ENCODE results near the gene C1orf122.
A peak's percentile ranks its signal among the peaks of the same experiment; 100 is the strongest.
"Not testable (repeated sequence)": the region's sequence is repeated elsewhere in the genome, so short reads cannot be mapped to it uniquely, and the experiment has no call there.

C1orf122 gene

DNA sequence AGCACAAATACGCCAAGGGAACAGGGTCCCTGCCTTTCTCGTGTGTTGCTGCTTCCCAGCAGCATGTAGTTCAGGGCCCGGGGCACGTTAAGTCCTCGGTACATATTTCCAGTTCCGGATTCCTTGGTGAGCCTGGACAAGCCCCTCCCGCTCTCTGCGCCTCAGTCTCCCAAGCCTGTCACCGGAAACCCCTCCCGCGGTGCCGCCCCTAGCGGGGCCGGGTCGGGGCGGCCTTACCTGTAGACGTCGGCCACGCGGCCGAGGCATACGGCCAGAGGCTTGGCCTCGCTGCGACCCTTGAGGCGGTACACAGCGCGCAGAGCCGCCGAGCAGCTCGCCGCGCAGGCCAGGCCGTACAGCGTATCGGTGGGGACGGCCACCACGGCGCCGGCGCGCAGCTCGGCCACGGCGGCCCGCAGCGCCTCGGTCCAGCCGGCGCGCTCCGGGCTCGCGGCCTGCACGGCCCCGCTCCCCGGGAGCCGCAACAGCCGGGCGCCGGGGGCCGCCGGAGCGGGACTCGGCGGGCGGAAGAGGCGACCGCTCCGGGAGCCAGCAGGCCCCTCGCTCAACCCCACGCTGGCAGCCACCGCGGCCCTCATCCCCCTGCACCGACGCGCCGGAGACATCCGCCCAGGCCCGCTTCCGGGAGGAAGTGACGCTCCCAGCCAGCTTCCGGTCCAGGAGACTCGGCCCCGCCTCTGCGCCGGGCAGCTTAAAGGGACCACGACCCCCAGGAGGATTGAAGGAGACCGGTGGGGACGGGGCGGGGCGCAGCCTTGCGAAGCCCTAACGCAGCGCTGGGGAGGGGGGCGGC lies at the start of gene C1orf122, which contains the start of gene YRDC:
Gene C1orf122 (plus strand): TSS at position 236 of the 814 bp plus-strand sequence. CDS start 615 bp downstream, outside the sequence.
Gene YRDC (minus strand): TSS at position 654 of the 814 bp plus-strand sequence. CDS start 28 bp downstream, at position 626.
- DNase-seq (ENCODE audit: low read depth in 3 of 3): peak; percentile 84 to 88 (median 86)

DNA sequence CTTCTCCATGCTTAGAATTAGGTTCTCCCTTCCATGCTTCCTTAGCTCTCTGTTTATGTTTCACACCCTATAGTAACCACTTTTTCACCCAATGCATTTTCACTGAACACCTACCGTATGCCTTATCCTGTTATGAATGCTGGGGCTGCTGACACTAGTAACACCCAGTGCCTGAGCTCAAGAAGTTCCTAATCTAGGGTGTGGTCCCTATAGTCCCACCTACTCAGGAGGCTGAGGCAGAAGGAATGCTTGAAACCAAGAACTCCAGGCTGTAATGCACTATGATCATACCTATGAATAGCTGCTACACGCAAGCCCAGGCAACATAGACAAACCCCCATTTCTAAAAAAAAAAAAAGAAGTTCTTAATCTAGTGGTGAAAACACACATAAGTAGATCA lies 48.1 kb upstream of the C1orf122 start:
- DNase-seq (ENCODE audit: low read depth in 3 of 3): no peak

DNA sequence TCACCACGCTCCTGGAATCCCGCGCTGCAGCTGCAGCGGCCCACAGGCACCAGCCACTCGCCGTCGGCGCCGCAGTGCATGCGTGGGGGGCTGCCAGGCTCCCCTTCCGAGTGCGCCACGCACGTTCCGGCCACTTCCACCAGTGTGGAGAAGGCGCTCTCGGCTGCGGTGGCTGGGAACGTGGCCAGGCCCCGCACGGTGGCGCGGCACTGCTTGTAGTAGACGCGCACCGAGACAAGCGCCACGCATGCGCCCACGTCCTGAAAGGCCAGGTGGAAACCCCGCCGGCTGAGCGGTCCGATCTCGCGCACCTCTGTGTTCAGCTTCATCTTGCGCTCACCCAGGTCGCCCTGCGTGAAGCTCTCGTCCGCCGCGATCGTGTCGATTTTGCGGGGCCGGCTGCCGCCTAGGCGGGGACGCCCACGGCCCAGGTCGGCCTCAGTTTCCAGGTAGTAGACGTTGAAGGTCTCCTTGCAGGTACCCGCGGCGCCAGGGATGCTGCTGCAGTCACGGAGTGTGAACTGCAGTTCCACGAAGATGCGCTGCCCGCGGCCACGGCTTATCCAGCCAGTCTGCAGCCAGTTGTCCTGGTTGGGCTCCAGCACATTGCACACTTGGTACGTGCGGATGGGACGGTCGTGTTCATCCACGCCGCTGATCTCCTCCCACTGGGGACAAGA lies 46.0 kb upstream of the C1orf122 start:
- DNase-seq (ENCODE audit: low read depth in 3 of 3): no peak

DNA sequence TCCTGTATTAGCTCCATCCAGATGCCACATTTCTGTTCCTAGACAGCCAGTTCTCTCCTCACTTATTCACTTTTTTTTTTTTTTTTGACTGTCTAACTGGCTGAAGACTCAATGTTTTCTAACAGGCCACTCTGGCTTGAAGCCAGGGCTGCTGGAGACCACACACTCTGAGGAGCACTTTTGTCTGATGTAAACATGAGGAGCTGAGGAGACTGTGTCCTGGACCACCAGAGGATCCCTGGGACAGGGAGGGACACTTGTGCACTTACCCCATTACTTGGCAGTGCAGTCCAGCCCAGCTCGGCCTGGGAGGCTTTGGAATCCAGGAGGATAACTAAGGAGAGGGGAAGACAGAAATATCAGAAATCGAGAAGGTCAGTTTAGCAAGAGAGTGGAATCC lies 45.1 kb upstream of the C1orf122 start:
- no peak for DNase-seq (ENCODE audit: low read depth in 3 of 3)

- no peak for DNase-seq (ENCODE audit: low read depth in 3 of 3)
Measured at GRCh38 chr1:37763791-37764413, 43.7 kb upstream of the C1orf122 start.

DNA sequence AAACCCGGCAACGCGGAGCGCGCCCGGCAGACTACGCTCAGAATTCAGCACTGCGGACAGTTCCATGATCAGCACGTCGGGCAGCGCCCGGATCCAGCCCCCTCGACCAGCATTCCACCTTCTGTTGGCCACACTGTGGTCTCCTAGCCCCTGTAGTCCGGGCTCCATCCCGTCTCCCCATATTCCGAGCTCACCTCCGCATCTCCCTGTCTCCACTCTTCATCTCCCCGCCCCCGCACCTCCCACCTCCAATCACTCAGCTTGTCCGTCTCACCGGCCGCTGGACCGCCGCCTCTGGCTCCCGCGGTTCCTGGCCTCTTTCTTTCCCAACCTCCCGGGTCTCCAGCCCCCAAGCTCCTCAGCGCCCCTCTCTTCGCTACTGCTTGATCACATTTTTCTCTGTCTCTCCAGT lies 43.2 kb upstream of the C1orf122 start:
- no peak for DNase-seq (ENCODE audit: low read depth in 3 of 3)

GRCh38 chr1:37764888-37765441 lies 42.6 kb upstream of the C1orf122 start, which contains the start of gene EPHA10:
Gene EPHA10, minus strand, starts transcription at chr1:37765120. Its CDS starts 54 bp downstream, at chr1:37765066.
- DNase-seq (ENCODE audit: low read depth in 3 of 3): no peak

DNA sequence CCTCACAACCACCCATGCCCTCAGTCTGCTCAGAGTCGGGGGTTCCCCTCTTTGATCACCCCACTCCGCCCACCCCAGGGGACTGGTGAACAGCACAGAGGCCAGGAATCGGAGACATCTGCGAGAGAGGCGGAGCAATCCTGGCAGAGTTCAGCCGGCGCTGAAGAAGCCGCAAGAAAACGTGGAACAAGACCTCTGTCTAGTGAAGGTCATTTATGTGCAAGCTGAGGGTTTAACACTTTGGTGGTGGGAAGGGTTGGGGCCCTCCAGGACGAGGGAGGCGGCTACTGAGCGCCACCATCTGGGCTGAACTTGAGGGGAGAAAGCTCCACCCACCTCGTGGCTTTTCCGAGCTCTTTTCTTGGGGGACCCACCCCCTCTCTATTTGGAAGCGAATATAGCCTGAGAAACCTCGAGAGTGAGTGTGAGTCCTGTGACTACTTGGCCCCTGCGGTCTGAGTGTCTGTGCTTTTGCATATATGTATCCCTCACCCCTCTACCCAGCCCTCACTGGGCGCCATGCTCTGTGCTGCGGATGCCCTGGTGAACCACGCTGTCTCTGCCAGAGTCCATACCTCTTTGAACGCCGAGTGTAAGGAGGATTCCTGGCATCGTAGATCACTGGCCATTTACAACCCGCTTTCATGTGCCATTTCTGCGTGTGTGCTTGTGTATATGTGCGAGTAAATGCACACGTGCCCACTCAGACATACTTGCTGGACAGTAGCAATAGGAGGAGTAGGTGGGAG lies 41.5 kb upstream of the C1orf122 start:
- DNase-seq (ENCODE audit: low read depth in 3 of 3): peak in 1 of 3 experiments; percentile 27

DNA sequence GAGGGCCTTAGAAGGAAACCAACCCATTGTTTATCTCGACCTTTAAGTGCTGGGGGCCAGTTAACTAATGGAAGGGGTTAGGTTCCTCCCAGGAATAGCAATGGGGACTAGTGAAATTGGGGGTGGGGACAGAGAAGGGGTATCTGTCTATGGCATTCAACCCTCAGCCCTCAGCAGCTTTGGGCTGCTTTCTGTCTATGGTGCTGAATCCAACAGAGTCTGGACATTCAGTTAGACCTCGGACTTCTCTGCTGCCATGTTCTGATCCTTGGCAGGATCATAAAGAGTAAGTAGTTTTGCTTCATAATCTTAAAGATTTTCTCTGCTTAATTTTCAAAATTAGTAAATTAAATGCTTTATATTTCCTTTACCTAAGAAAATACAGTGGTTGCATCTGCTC lies 40.1 kb upstream of the C1orf122 start:
- DNase-seq (ENCODE audit: low read depth in 3 of 3): no peak

GRCh38 chr1:37771440-37771839 lies 36.1 kb upstream of the C1orf122 start:
- not testable (repeated sequence) for DNase-seq (ENCODE audit: low read depth in 3 of 3)

DNA sequence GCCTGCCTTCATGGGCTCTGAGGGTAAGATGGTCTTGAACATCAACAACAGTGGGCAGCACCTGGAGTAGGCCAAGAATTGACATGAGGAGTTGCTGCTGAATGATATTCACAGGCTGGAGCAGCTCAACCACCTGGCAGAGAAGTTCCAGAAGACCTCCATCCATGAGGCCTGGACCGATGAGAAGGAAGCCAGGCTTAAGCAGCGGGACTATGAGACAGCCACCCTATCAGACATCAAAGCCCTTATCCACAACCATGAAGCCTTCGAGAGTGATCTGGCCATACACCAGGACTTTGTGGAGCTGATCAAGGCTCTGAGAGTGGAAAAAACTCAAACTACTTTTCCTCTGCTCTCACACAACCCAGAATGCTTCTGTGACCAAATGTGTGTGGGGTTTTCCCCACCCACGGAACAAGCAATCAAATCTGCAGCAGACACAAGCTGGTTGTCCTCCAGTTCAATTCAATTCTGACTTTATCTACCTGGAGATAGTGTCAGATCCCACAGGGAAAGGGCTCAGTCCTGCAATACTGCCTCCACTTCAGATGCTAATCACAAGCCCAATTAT lies 30.6 kb upstream of the C1orf122 start:
- DNase-seq (ENCODE audit: low read depth in 3 of 3): peak in 1 of 3 experiments; percentile 17

- no peak for DNase-seq (ENCODE audit: low read depth in 3 of 3)
Measured at GRCh38 chr1:37778654-37779053, 28.9 kb upstream of the C1orf122 start.

DNA sequence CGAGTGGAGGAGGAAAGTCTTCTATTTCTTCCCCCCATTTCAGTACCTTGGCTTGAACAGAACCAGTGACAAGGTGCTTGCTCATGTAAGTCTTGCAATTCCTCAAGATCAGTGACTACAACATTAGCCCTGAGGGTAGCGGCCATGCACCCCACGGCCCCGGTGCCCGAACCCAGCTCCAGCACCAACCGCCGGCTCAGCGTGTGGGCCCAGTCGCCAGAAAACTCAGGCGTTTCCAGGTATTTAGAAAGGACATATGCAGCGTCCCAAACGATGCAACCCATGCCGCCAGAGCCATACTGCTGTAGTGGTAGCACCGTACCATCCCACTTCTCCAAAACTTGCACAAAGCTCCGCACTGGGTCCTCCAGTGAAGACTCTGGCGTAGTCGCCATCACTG lies 25.1 kb upstream of the C1orf122 start:
- no peak for DNase-seq (ENCODE audit: low read depth in 3 of 3)

DNA sequence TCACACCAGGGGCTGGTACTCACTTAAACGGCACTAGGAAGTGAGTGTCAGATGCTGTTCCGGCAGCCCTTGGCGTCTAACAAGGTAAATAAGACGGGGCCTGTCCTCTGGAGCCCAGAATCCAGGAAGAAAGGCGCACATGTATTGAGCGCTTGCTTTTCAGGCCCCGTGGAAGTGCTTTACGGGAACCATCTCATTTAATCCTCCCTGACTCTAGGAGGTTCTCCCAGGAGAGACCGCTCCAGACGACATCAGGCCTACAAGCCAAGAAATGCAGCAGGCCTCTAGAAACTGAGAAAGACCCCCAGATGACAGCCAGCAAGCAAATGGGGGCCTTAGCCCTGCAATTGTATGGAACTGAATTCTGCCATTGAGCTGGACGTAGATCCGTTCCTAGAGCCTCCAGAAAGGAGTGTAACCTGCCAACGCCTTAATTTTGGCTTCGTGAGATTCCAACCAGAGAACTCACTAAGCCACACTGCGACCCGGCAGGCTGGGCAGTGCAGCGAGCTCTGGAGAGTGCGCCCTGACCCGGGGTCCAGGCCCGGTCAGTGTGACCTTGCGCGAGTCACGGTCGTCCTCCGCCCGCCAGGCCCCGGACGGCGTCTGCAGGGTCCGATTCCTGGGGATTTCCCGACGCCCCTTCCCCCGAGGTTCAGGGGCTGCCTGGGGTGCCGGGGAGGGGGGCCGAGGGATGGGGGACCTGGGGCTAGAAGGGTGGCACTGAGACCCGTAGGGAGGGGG lies 14.5 kb upstream of the C1orf122 start:
- DNase-seq (ENCODE audit: low read depth in 3 of 3): no peak

DNA sequence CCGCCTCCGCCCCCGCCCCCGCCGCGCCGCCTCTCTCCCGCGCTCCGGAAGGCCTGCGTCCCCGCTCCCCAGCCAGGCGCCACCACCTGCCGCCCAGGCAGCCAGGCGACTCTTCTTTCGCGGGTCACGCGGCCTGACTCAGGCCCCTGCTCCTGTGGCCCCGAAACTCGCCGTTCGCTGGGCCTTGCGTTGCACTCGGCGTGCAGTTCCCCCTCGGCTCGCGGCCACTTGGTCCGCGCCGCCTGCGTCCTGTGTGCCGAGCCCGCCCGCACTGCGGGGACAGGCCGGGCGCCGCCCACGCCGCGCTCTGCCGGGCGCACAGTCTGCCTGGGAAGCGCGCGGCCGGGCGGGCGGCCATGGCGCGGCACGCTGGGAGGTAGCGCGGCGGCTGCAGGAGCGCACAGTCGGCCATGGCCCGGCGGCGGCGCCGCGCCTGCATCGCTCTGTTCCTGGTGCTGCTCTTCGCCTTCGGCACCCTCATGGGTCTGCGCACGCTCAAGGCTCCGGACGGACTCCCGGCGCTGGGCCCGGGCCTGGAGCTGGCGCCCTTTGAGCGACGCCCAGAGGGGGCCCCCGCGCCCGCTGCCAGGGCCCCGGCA lies 13.7 kb upstream of the C1orf122 start, which contains the start of gene MANEAL:
Gene MANEAL (plus strand): TSS at position 75 of the 599 bp plus-strand sequence. CDS start 336 bp downstream, at position 411.
- no peak for DNase-seq (ENCODE audit: low read depth in 3 of 3)

DNA sequence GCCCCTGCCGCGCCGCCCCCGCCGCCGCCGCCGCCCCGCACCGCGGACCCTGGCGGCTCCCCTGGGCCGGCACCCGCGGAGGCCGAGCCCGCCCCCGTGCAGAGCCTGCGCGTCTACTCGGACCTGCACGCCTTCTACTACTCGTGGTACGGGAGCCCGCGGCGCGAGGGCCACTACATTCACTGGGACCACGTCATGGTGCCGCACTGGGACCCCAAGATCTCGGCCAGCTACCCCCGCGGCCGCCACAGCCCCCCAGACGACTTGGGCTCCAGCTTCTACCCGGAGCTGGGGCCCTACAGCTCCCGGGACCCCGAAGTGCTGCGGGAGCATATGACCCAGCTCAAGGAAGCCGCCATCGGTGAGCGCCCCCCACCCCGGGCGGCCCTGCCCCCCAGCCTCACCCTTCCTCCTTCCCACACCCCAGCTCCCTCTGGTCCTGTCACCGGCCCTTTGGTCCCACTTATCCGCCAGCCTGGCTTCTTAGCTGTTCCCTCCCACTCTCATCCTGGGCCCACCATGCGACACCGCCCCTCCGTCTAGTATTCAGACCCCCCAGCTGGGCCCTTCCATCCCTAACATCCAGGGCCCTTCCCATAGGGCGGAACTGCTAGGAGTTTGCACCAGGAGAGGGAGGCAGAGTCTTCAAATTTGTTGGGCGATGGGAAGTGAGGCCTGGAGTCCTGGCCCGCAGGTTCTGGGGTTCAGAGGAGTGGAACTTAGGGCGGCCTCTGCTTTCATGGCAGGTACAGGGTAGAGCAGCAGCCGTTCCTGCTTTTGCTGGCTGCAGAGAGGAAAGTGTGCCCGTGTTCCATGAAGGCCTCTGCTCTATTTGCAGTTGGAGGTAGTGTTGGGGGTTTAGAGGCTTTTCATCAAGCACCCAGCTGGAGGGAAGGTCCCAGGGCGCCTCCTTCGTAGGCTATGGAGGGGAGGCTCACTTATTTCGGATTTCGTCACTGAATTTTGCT lies 12.9 kb upstream of the C1orf122 start:
- DNase-seq (ENCODE audit: low read depth in 3 of 3): no peak

DNA sequence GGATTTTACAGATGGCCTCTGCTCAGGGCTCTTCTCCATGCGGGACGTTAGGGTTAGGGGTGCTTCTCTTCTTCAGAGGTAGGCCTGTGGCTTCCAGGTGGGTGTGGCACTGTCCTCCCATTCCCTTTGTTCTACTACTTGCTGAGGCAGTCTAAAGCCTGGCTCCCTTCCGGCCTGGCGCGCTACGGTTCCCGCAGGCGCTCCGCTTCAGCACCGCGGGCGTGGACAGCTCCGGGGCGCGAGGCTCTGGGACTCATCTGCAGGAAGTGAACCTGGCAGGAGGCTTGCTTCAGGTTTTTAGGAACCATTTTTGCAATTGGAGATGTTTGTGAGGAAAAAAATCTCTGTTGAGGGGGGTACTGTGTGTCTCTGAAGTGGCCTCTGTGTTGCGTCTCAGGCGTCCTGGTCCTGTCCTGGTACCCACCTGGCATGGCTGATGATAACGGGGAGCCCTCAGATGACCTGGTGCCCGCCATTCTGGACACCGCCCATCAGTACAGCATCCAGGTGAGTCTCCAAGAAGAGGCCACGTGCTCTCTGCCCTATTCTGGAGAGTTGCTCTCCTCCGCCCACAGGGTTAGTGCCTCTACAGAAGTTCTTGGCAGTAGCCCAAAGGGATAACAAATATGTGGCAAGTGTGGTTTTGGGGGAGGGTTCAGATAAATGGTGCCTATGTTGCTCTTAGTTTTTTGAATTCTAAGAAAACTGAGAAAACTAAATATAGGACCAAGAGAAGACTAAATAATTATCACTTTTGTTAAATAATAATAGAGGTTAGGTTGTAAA lies 12.1 kb upstream of the C1orf122 start:
- no peak for DNase-seq (ENCODE audit: low read depth in 3 of 3)

Data from stimulated activated CD4-positive, alpha-beta T cell treated with anti-CD3 and anti-CD28 coated beads, TNF-alpha, amount 100 ng/mL, for 4 hours (primary cell).